Stomach (tissue), 9 donors: ENCODE data around the gene CAPN10. TPM values are rescaled to one million over a fixed set of nuclear protein-coding genes. Genes with fewer than 3 reads are reported as not detected.
A peak's percentile ranks its signal among the peaks of the same experiment; 100 is the strongest.

ENCODE experiments used
- DNase-seq, 2 donors: peaks; one replicate each; pipeline versions ENCODE4 v3.0.0 to v3.0.0-alpha.2; 2013 to 2019
- H3K27ac ChIP-seq, 5 donors: fragments of 200-600 bp in 4 of 5; sonication (generic) in 4 of 5; one replicate each; pipeline ENCODE4 v1.5.1; 2013 to 2019; ENCODE audit warnings: mild to moderate bottlenecking in 1 of 5, moderate library complexity in 1 of 5
- H3K27me3 ChIP-seq, 3 donors: fragments of 200-600 bp; sonication (generic); one replicate each; pipeline ENCODE4 v1.5.1; 2017 to 2019; ENCODE audit warnings: mixed run types in 1 of 3
- H3K36me3 ChIP-seq, 4 donors: fragments of 200-600 bp; sonication (generic); 1 replicate in 3 of 4; 2 replicates in 1 of 4; pipeline ENCODE4 v1.5.1; 2016 to 2019
- H3K4me1 ChIP-seq, 4 donors: fragments of 200-600 bp; sonication (generic); one replicate each; pipeline ENCODE4 v1.5.1; 2016 to 2019
- H3K4me3 ChIP-seq, 4 donors: fragments of 200-600 bp; sonication (generic) in 3 of 4; one replicate each; pipeline ENCODE4 v1.5.1; 2016 to 2019; ENCODE audit warnings: mild to moderate bottlenecking in 1 of 4
- H3K9me3 ChIP-seq, 4 donors: fragments of 200-600 bp; sonication (generic); one replicate each; pipeline ENCODE4 v1.5.1; 2016 to 2019
- EP300 ChIP-seq: sonication (generic); formaldehyde crosslinking; IDR thresholded peaks from one replicate; pipeline ENCODE4 v1.6.1; 2017; ENCODE audit warnings: antibody characterized with exemption
- POLR2A ChIP-seq, 4 donors: fragments of 450-650 bp; IDR thresholded peaks; one replicate each; pipeline ENCODE4 v1.6.1; 2016; ENCODE audit warnings: antibody characterized with exemption in 4 of 4, control low read depth in 2 of 4, mild to moderate bottlenecking in 1 of 4, moderate library complexity in 1 of 4
- POLR2AphosphoS5 ChIP-seq, 3 donors: sonication (generic); formaldehyde crosslinking; IDR thresholded peaks; one replicate each; pipeline ENCODE4 v1.6.1; 2016; ENCODE audit warnings: antibody characterized with exemption in 3 of 3
- WGBS, 5 donors: extraction: QIAGEN DNeasy Blood & Tissue Kit in 3 of 5; methylation state at CpG; one replicate each; pipeline versions ENCODE4 v1.1.5 to v1.1.7; 2013 to 2018; 5-methylcytosine and 5-hydroxymethylcytosine counted together
- intact Hi-C: fragments of 100-400 bp; cut with DNase I; formaldehyde crosslinking; loops from one replicate; pipeline ENCODE4 v1.15.1; 2023; ENCODE audit warnings: low total_unique reads
- polyA plus RNA-seq, 3 donors: library from polyadenylated mRNA; stranded (reverse); fragments of 200-250 nt; gene quantifications; one replicate each; pipeline ENCODE4 v1.2.3, GENCODE V29; 2013
- total RNA-seq, 5 donors: library from RNA; depleted of rRNA; stranded (reverse); fragments of >200 nt; gene quantifications; one replicate each; pipeline versions ENCODE4 v1.1.0 to v1.2.3, GENCODE V29; 2014 to 2016
- TF ChIP-seq, protein P1 (sequence below), 7 experiments: fragments of 450-650 bp in 4 of 7; fragments of 200-600 bp in 3 of 7; sonication (generic) in 3 of 7; IDR thresholded peaks; one replicate each; pipeline ENCODE4 v1.5.1; 2016 to 2019; ENCODE audit warnings: antibody characterized with exemption in 7 of 7, control low read depth in 2 of 7, mild to moderate bottlenecking in 1 of 7
- donor health status: healthy with polysubstance abuse.
- donor health status: Bipolar disorder and iron deficiency.
- donor health status: healthy.

The CAPN10 gene
- total and polyA plus RNA-seq, 8 donors = 17.7 to 197 (median 36.6) TPM

DNA sequence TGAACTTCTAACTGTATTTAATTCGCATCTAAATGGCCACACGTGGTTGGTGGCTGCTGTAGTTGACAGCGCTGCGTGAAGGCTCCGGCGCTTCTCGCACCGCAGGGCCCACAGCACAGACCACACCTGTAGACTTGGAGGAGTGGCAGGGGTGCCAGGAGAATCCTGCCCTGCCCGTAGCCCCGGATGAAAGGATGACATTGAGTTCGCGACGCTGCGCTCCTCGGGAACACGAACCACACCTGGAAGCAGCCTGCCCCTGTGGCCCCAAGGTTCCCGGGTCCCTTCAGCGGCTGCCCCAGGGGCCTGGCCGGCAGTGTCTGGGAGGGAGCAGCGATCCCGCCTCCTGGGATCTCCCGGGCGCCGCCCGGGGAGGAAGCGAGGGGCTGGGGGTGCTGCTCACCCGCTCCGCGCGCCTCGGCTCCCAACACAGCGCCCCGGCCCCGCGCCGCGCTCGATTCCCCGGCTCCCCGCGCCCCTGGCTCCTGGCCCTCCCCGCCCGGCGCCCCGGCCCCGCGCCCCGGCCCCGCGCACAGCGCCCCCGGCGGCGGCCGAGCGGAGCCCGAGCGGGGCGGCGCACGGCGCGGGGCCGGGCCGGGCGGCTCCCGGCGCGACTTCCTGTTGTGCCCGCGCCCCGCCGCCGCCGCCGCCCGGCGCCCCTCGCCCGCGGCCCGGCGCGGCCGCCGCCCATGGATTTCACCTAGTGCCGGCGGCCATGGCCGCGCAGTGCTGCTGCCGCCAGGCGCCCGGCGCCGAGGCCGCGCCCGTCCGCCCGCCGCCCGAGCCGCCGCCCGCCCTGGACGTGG lies 18.5 kb upstream of the CAPN10 start, which contains the start of gene RNPEPL1:
Gene RNPEPL1 (plus strand): TSS at position 613 of the 806 bp plus-strand sequence. CDS start 103 bp downstream, at position 716.
- peak in 2 of 3 donors; percentile 6 to 33 for TF ChIP-seq POLR2AphosphoS5 (IDR thresholded peaks at IDR 0.05)
- TF ChIP-seq, protein P1, sequence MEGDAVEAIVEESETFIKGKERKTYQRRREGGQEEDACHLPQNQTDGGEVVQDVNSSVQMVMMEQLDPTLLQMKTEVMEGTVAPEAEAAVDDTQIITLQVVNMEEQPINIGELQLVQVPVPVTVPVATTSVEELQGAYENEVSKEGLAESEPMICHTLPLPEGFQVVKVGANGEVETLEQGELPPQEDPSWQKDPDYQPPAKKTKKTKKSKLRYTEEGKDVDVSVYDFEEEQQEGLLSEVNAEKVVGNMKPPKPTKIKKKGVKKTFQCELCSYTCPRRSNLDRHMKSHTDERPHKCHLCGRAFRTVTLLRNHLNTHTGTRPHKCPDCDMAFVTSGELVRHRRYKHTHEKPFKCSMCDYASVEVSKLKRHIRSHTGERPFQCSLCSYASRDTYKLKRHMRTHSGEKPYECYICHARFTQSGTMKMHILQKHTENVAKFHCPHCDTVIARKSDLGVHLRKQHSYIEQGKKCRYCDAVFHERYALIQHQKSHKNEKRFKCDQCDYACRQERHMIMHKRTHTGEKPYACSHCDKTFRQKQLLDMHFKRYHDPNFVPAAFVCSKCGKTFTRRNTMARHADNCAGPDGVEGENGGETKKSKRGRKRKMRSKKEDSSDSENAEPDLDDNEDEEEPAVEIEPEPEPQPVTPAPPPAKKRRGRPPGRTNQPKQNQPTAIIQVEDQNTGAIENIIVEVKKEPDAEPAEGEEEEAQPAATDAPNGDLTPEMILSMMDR (IDR thresholded peaks at IDR 0.05) = no peak
- H3K9me3 ChIP-seq = no peaks in the 10 kb centered on the region
- H3K27me3 ChIP-seq = no peaks in the 10 kb centered on the region
- H3K27ac ChIP-seq = peak within 1 kb of the TSS; percentile 95 to 98 (median 96)
- peak within 1 kb of the TSS; percentile 72 to 92 (median 84) for H3K4me3 ChIP-seq
- DNase-seq = peak; percentile 60 to 81
- peaks cover 54 to 89% (median 79%) of the 10 kb centered on the region in 4 donors for H3K4me1 ChIP-seq
- intact Hi-C loops = no loop called here
- peaks cover 5 to 23% (median 10%) of the 10 kb centered on the region in 4 donors for H3K36me3 ChIP-seq
- 0 to 1% (median 0%) methylated on average over 16 to 105 of the region's 106 CpGs for WGBS, 5 donors

DNA sequence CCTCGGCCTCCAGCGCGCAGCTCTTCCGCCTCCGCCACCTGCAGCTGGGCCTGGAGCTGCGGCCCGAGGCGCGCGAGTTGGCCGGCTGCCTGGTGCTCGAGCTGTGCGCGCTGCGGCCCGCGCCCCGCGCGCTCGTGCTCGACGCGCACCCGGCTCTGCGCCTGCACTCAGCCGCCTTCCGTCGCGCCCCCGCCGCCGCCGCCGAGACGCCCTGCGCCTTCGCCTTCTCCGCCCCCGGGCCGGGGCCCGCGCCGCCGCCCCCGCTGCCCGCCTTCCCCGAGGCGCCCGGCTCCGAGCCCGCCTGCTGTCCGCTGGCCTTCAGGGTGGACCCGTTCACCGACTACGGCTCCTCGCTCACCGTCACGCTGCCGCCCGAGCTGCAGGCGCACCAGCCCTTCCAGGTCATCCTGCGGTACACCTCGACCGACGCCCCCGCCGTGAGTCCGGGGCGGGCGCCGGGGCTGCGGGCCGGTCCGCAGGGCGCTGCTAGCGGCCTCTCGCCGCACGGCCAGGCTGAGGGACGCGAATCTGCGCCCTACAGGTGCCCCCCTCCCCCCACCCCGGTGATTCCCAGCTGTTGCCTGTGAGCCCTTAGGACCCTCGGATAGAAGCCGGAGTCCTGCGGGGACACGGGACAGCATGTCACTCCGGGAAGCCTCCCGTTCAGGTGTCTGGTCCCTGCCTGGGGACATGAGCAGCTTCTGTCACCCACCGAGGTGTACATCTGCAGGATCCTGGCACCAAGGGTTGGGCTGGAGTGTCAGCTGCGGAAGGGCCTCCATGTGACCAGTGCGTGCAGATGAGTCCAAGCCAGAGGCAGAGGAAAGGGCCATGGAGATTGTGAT lies 17.6 kb upstream of the CAPN10 start:
- DNase-seq = peak; percentile 74 to 88

DNA sequence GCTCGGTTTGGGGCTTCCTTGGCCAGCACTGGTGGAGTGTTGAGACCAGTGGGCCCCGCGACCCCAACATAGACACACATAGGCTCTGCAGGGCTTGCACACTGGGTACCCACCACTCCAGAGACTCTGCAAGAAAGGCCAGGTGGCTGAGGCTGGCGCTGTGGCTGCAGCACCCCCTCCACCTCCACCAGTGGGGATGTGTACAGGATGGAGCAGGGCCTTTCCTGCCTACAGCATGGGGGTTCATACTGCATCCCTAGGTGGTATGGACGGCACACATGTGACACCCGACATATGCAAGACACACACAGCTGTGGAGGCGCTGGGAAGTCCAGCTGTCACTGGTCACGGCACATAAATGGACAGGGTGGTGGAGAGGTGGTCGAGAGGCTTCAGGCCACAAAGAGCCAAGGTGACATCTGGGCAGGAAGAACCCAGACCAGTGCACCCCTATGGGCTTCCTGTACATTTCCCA lies 17.0 kb upstream of the CAPN10 start:
- DNase-seq = peak in 1 of 2 donors; percentile 24
- H3K4me3 ChIP-seq = peak overlapping the region; percentile 70 to 92 (median 84)
- WGBS, 5 donors = 40 to 60% (median 49%) methylated on average over 1 to 9 of the region's 9 CpGs
- H3K27ac ChIP-seq = peak overlapping the region; percentile 82 to 98 (median 87)
- no peaks in the 10 kb centered on the region for H3K9me3 ChIP-seq
- no peak for TF ChIP-seq POLR2A (IDR thresholded peaks at IDR 0.05)
- no peak for TF ChIP-seq POLR2AphosphoS5 (IDR thresholded peaks at IDR 0.05)
- TF ChIP-seq, protein P1 (IDR thresholded peaks at IDR 0.05) = no peak
- TF ChIP-seq EP300 = no peak
- H3K27me3 ChIP-seq = no peaks in the 10 kb centered on the region
- H3K36me3 ChIP-seq = peaks cover 10 to 38% (median 25%) of the 10 kb centered on the region in 4 donors
- intact Hi-C loops = no loop called here
- peaks cover 52 to 83% (median 75%) of the 10 kb centered on the region in 4 donors for H3K4me1 ChIP-seq

More for the DNA sequence above, 17.6 kb upstream of the CAPN10 start:
- Histone ChIP-seq H3K36me3 (peaks cover 5 to 31% (median 18%) of the 10 kb centered on the region in 4 donors), H3K27ac (peak overlapping the region; percentile 82 to 98 (median 87)), H3K9me3 (no peaks in the 10 kb centered on the region), H3K27me3 (no peaks in the 10 kb centered on the region), H3K4me3 (peak overlapping the region; percentile 70 to 92 (median 84)), H3K4me1 (peaks cover 54 to 82% (median 80%) of the 10 kb centered on the region in 4 donors)
- 0 to 1% (median 1%) methylated on average over 9 to 93 of the region's 93 CpGs for WGBS, 5 donors
- intact Hi-C loops = no loop called here
- TF ChIP-seq POLR2A (IDR thresholded peaks at IDR 0.05) (no peak), POLR2AphosphoS5 (IDR thresholded peaks at IDR 0.05) (peak in 2 of 3 donors; percentile 36 to 41)

DNA sequence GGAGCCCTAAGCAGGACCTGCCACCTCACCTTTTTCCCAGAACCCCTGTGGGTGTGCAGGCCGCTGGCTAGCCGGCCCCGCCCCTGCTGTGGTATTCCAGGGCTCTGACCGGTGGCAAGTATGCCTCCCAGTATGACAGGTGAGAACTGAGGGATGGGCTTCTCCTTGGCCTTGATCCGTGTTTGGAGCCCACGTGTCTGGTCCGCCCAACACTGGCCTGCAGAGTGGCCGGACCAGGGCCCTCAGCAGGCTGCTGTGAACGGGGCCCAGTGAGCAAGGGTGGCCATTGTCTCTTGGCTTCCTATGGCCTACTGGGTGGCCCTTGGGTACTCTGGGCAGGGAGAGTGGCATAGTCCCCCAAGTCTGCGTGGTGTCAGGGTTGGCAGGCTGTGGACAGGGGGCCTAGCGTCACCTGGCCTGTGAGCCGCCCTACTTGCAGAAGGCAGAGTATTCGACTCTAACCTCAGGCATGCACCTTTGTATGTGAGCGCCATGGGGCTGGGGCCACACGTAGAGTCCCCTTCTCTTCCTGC lies 16.5 kb upstream of the CAPN10 start:
- Histone ChIP-seq H3K9me3 (no peaks in the 10 kb centered on the region), H3K27ac (peak overlapping the region in 3 of 5 donors; percentile 82 to 98 (median 86)), H3K4me1 (peaks cover 49 to 79% (median 73%) of the 10 kb centered on the region in 4 donors), H3K4me3 (peak overlapping the region; percentile 70 to 92 (median 84)), H3K27me3 (no peaks in the 10 kb centered on the region), H3K36me3 (peaks cover 15 to 43% (median 30%) of the 10 kb centered on the region in 4 donors)
- TF ChIP-seq POLR2AphosphoS5 (IDR thresholded peaks at IDR 0.05) (no peak), EP300 (no peak), POLR2A (IDR thresholded peaks at IDR 0.05) (no peak)
- TF ChIP-seq, protein P1 (IDR thresholded peaks at IDR 0.05) = no peak
- 62 to 83% (median 71%) methylated on average over 9 to 15 of the region's 15 CpGs for WGBS, 5 donors
- DNase-seq = peak; percentile 43 to 55
- intact Hi-C loops = no loop called here
